Activated gamma-delta T cell treated with Interleukin-2 at 50 U/mL for 16 hours (primary cell): Measurements from ENCODE around the gene BCAS1.
A peak's percentile ranks its signal among the peaks of the same experiment; 100 is the strongest.

Source experiments
- DNase-seq: peaks from one replicate; pipeline ENCODE4 v3.0.0-alpha.2; 2020

The BCAS1 gene

GRCh38 chr20:54070187-54070987 lies at the start of gene BCAS1:
BCAS1 (minus strand) TSS chr20:54070594; CDS start chr20:54058718, 11,876 bp downstream.
- no peak for DNase-seq

GRCh38 chr20:54119744-54120143 lies 49.4 kb upstream of the BCAS1 start:
- no peak for DNase-seq

- no peak for DNase-seq
Observed at GRCh38 chr20:54118220-54119001, 48.0 kb upstream of the BCAS1 start.

- no peak for DNase-seq
Observed at GRCh38 chr20:54116550-54117235, 46.3 kb upstream of the BCAS1 start.

- no peak for DNase-seq
Observed at GRCh38 chr20:54115172-54115854, 44.9 kb upstream of the BCAS1 start.

GRCh38 chr20:54114109-54114508 lies 43.7 kb upstream of the BCAS1 start:
- no peak for DNase-seq

GRCh38 chr20:54113566-54113965 lies 43.2 kb upstream of the BCAS1 start:
- DNase-seq, result no peak

GRCh38 chr20:54112221-54112884 lies 42.0 kb upstream of the BCAS1 start:
- no peak for DNase-seq

GRCh38 chr20:54111460-54111859 lies 41.1 kb upstream of the BCAS1 start:
- DNase-seq, result no peak

- no peak for DNase-seq
Observed at GRCh38 chr20:54110457-54110856, 40.1 kb upstream of the BCAS1 start.

- no peak for DNase-seq
Observed at GRCh38 chr20:54110041-54110440, 39.6 kb upstream of the BCAS1 start.

GRCh38 chr20:54108817-54109216 lies 38.4 kb upstream of the BCAS1 start:
- DNase-seq, result no peak

GRCh38 chr20:54108326-54108642 lies 37.9 kb upstream of the BCAS1 start:
- no peak for DNase-seq

- DNase-seq, result no peak
Observed at GRCh38 chr20:54107600-54108325, 37.4 kb upstream of the BCAS1 start.

- DNase-seq, result no peak
Observed at GRCh38 chr20:54107181-54107580, 36.8 kb upstream of the BCAS1 start.

GRCh38 chr20:54106162-54106561 lies 35.8 kb upstream of the BCAS1 start:
- DNase-seq, result no peak

- DNase-seq, result no peak
Observed at GRCh38 chr20:54105653-54106052, 35.3 kb upstream of the BCAS1 start.

- DNase-seq, result no peak
Observed at GRCh38 chr20:54104781-54105180, 34.4 kb upstream of the BCAS1 start.

- DNase-seq, result no peak
Observed at GRCh38 chr20:54103762-54104600, 33.6 kb upstream of the BCAS1 start.

- peak; percentile 77 for DNase-seq
Observed at GRCh38 chr20:54103067-54103761, 32.8 kb upstream of the BCAS1 start.
